Stimulated activated CD4-positive, alpha-beta T cell treated with anti-CD3 and anti-CD28 coated beads, Interleukin-4, amount 100 ng/mL, for 24 hours (primary cell): ENCODE measurements around the gene CCDC24.

ENCODE experiments used
- DNase-seq: peaks from one replicate; pipeline ENCODE4 v3.0.0-alpha.2; 2020

The CCDC24 gene

GRCh38 chr1:43981636-43982035 is 9.8 kb upstream of the CCDC24 start:
- no peak for DNase-seq

GRCh38 chr1:43982241-43982640 is 9.2 kb upstream of the CCDC24 start:
- no peak for DNase-seq

GRCh38 chr1:43982808-43983207 is 8.6 kb upstream of the CCDC24 start:
- no peak for DNase-seq

GRCh38 chr1:43983253-43983899 is 8.0 kb upstream of the CCDC24 start:
- no peak for DNase-seq

GRCh38 chr1:43984855-43985254 is 6.5 kb upstream of the CCDC24 start:
- DNase-seq, result no peak

GRCh38 chr1:43985984-43986595 is 5.3 kb upstream of the CCDC24 start:
- DNase-seq, result no peak

GRCh38 chr1:43986712-43987111 is 4.7 kb upstream of the CCDC24 start:
- no peak for DNase-seq

- no peak for DNase-seq
Observed at GRCh38 chr1:43987159-43987902, 4.1 kb upstream of the CCDC24 start.

- DNase-seq, result no peak
Observed at GRCh38 chr1:43990271-43991199, 864 bp upstream of the CCDC24 start.

GRCh38 chr1:43991200-43991475 is 261 bp upstream of the CCDC24 start:
- no peak for DNase-seq

- no peak for DNase-seq
Observed at GRCh38 chr1:43992232-43992995, 1.0 kb downstream of the CCDC24 start.

GRCh38 chr1:43993206-43993914 is 2.0 kb downstream of the CCDC24 start:
- no peak for DNase-seq

- no peak for DNase-seq
Observed at GRCh38 chr1:43994071-43994470, 2.7 kb downstream of the CCDC24 start.

GRCh38 chr1:43994794-43995790 is 3.7 kb downstream of the CCDC24 start:
- no peak for DNase-seq

GRCh38 chr1:43995984-43996732 is 4.8 kb downstream of the CCDC24 start:
- no peak for DNase-seq

GRCh38 chr1:43996733-43997115 is 5.3 kb downstream of the CCDC24 start:
- DNase-seq, result no peak

- DNase-seq, result no peak
Observed at GRCh38 chr1:43997295-43997999, 6.0 kb downstream of the CCDC24 start.

GRCh38 chr1:43998000-43998378 is 6.6 kb downstream of the CCDC24 start:
- DNase-seq, result no peak

GRCh38 chr1:43999455-43999854 is 8.1 kb downstream of the CCDC24 start:
- no peak for DNase-seq
